HG02588 (cell line): ENCODE data around the gene INSIG2.

Source experiments
- ATAC-seq: cut with Tn5 transposase; IDR thresholded peaks from one replicate; pipeline ENCODE4 v1.9.1; 2021; ENCODE audit warnings: mild to moderate bottlenecking, moderate library complexity; ENCODE audit not compliant: unreplicated experiment

INSIG2 gene

DNA sequence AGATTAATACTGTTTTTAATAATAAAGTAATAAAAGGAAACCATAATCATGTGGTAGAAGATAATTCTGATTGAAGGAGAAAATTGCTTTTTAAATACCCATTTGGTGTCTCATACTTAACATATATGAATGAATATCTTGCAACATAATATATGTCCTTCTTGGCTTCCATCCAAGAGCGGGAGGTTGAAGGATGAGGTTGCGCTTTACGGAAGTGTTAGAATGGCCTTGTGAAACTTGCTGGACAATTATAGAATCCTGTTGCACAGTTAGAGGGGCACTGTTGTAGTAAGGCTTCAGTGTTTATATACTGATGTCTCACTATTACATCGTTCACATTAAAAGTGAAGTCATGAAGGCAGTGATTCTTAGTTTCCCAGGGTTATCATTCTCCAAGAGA lies 9.4 kb downstream of the INSIG2 start:
- no peak for ATAC-seq

DNA sequence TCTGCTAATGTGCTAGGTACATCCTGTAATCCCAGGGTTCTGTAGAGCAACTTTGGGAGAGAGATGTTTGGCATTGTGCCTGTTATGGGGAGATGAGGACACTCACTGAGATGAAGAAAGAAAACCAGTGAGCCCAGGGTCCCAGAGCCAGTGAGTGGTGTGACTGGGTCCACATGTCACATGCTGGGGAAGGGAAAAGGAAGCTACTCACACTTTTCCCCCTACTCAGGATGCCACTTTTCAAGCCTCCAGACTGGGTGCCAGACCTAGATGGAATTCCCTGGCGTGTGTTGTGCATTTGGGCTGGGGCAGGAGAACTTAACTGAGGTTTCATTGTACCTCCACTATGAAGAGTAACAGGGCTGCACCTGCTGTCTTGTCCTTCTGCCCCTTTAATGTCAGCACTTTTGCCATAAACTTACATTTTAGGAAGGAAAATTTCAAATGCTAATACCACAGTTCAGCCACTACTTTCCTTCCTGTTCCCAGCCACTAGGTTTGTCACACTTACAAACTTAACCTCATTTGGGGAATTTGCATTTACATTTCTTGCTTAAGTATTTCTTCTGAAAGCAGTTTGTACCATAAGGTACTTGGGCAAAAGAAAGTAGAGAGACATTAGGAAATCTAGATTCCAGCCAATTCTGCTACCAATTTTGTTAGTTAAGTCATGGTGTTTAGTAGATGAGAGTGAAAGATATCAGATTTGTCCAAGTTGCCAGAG lies 10.2 kb downstream of the INSIG2 start:
- ATAC-seq: no peak

DNA sequence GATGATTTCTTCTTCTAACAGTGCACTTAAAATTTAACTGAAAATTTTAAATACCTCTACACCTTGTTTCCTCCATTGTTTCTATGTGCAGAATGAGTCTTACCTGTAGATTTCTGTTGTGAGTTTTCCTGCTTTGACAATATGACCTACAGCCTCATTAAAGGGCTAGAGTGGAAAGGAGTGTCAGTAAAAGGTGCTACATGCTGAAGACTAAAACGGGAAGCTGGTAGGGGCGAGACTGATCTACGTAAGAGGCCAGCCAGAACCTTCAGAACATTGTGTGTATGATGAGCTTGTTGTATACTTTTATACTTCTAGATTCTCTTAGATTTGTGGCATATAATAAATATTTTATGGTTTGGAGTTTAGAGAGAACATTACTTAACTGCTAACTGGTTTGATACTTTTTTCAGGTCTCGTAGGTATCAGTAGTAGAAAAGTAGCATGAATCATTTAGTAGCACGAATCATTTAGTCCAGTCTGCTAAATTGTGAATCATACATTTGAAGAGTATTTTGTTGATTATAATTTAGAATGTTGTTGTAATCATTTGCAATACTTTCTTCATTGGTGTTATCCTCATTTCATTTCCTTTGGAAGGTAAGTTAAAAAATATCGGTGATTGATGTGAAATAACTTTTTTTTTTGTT lies 14.3 kb downstream of the INSIG2 start:
- no peak for ATAC-seq

DNA sequence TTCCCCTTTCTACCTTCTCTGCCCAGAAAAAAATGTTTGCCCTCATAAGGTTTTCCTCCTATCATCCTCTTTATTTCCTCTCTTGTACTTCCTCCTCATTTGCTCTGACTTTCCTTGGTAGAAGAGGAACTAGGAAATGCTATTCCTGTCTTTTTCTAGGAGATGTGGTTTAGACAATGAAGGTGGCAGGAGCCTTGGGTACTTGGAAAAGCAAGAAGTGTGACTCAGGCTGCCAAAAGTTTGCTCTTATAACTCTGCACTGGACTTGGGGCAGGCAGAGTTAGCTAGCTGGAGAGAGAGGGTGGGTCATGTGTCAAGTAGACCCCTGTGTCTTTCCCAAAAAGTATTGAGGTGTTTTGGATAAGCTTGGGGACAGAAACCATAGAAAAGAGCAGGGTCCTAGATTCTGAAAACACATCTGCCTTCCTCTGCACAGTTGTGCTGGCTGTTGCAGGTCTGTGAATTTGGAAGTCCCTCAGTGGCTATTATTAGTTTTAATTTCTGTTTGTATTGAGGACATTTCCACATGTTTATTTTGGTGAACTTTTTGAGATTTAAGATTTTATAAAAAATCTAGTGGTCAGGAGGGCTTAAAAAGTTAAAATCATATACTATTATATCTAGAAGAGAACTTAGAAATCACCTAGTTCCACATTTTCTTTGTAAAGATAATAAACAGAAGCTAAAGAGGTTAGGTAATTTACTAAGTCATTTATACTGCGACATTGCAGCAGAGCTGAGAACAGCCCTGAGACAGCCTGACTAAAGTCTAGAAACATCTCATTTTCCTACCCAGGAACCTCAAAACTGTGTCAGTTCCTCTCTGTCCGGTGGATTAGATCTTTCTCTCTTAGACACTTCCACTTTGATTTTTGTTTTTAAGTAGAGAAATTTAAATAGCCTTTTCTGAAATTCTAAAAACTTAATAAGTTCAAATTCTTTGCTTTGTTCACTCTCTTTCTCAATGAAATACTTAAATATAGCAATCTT lies 16.0 kb downstream of the INSIG2 start:
- peak; percentile 99 for ATAC-seq

DNA sequence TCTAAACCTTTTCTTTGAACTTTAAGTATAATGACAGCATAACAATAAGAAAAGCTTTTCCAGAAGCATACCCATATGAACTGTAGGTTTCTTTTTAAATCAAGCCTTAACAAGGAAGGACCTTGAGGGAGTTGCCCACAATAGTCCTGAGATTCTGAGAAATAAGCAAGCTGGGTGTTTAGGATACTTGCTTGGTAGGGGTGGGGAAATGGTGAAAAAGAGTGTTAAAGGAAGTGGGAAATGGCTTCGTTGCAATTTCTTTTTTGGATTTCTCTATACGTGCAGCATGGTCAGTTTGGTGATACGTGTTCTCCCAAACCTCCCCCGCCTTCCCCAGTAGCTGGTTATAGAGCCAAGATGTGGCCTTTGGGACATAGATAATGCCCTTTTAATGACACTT lies 17.2 kb downstream of the INSIG2 start:
- ATAC-seq: no peak

DNA sequence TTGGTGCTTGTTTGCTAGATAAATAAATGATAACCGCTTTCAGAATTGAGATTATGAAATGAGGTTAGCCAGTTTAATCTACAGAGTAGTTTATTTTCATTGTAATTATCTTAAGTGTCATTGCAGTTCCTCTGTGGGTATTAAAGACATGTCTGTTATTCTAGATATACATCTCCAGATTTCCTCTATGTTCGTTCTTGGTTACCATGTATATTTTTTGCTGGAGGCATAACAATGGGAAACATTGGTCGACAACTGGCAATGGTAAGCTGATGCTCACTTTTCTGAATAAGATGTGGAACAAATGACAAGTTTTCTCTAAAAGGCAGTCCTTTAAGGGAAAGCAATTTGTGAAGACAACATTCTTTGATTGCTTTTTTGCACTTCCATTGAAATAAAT lies 18.7 kb downstream of the INSIG2 start:
- ATAC-seq: no peak

DNA sequence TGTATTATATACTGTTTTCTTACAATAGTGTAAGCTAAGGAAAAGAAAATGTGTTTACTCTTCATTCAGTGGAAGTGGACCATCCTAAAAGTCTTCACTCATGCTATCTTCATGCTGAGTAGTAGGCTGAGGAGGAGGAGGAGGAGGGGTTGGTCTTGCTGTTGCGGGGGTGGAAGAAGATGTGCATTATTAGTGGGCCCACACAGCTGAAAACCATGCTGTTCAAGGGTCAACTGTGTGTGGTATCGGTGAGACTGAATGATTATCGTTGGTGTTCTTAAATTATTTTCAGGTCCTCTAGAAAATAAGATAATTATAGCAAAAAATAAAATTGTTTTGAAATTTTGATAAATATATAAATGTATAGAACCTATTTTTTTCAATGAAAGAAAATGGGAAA lies 22.0 kb downstream of the INSIG2 start:
- no peak for ATAC-seq

DNA sequence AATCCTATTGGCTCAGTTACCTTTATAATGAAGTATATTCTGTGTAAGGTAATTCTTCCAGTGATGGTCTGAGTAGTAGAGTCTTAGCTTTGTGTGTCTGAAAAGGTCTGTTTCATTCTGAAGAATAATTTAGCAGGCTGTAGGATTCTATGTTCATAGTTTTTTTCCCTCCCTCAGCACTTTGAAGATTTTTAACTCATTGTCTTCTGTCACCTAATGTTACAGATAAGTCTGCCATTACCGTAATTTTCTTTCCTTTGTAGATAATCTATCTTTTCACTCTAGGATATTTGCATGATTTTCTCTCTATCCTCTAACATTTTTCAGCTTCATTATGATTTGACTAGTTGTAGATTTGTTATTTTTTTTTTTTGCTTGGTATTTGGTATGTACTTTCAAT lies 22.7 kb downstream of the INSIG2 start:
- no peak for ATAC-seq

DNA sequence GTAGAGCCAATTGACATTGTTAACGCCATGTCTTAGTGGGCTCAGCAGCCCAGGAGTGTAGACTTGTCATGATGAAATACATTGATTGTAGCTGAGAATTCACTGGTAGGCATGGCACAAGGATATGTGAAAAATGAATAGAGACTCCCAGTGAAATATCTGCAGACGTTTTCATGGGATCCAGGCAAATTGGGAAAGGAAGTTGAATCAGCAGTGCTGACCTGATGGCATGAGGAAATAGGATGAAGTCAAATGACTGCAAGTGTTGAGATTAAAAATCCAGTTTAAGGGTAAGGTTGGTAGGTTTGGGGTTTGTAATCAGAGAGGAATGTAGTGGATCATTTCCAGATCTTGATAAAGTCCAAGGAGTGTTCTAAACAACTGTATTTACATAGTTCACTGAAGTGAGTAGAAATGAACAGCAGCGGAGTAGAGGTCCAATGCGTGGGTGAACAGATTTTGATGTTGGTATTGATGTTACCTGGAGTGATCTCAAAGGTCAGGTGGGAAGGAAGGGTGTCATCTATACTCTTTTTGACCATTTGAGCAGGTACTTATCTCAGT lies 24.6 kb downstream of the INSIG2 start:
- no peak for ATAC-seq

DNA sequence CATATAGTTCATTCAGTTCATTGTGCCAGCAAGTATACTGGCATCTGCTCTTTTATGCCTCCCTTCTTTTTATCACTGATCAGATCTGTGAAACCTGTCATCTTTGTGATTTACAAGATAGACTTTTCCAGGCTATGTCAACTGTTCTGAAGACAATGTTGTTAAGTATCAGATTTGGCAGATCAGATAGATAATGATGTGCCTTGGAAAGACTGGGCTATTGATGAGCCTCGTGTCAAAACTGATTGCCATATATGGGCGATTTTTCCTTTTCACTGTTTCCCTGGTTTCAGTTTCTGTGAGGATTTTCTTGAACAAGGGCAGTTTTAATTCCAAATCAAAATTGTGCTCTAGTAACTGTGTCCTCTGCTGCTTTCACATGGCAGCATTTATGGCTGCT lies 26.6 kb downstream of the INSIG2 start:
- no peak for ATAC-seq

DNA sequence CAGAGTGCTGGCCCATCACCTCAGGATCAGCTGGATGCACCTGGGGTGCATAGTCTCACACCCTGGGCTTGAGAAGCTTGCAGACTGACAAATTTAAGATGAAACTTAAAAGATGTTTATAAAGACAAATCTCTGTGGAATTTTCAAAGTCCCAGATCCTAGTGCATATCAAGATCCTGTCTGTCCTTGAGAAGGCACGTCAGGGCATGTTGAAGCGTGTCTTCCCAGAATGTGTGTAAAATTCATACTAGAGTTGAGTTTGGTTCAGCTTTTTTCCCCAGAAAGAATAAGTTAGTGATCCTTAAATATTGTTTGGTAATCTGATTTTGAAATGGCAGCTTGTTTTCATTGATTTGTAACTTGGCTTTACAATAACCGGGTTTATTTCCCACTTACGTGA lies 27.5 kb downstream of the INSIG2 start:
- no peak for ATAC-seq

DNA sequence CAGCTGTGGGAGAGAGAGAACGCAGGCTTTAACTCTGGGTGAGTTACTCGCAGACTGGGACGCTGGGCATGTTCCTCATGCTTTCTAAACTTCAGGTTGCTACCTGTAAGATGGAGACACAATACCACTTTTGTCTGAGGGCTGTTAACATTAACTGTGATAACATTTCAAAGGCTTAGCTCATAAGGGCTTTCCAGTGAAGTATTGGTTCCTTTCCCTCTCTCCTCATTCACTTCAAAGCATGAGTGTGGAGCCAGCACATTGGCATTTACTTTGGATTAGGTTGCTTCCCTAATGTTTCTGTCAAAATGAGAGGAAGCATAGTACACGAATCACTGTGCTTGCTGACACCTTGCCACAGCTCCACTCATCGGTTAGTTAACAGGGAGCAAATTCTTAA lies 30.2 kb downstream of the INSIG2 start:
- ATAC-seq: no peak

DNA sequence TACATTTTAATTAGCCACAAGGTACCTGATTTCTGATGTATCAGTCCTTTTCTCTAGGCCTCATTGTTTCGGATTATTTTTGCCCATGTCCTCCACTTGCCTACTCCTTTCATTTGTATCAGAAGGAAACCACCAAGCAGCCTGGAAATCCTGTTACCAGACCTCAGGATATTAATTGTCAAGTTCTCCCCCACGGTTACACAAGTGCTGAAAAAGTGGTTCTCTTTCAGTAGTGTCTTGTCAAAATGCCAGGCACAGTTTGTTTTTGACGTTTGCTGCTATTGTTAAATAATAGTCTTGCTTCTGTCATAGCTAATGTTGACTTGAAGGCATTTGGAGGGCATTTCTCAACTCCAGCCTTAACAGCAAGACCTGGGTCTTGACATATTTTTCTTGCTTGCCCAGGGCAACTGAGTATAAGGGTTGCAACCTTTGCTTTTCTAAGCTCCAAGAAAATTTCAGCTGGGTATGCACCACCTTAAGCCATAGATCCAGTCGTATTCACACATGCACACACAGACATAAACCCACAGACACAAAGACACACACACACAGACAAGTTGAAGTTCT lies 31.0 kb downstream of the INSIG2 start:
- ATAC-seq: no peak

DNA sequence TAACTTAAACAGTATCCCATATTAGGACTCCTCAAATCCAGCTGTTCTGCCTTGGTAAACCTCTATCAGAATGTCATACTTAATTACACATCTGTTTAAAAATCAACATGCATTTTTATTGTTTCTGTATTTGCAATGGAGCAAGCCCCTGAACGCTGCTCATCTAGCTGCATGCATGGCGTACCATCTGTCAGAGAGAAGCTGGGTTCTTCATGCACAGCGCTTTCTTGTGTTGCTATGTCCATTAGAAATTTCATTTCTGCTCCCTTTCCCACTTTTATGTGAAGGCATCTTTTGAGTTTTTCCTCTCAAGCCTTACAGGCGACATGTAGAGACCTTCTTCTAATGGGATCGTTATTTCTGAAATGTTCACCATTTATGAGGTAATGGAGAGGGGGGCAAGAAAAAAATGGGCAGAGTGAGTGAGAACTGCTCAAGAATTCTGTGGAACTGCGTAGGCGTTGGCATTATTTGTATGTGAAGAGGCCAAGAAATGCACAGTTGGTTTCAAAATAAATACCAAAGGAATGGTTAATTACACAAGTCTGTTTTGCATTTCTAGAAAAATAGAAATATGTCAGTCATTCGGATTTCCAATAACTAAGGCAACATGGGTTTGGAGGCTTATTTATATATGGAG lies 31.6 kb downstream of the INSIG2 start:
- ATAC-seq: no peak

DNA sequence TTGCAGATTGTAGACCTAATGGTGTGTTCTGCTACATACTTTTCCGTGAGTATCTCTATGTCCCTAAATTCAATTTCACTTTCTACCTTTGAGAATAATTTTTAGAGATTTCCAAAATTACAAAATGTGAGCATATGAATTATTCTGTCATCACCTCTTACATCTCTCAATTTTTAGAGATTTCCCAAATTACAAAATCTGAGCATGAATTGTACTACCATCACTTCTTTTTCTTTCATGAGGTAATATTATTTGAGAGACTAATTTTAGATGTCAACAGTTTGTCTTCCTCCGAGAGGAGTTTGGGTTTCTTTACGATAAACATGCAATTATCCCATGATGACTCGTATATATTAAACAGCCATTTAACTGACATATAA lies 32.1 kb downstream of the INSIG2 start:
- ATAC-seq: no peak

DNA sequence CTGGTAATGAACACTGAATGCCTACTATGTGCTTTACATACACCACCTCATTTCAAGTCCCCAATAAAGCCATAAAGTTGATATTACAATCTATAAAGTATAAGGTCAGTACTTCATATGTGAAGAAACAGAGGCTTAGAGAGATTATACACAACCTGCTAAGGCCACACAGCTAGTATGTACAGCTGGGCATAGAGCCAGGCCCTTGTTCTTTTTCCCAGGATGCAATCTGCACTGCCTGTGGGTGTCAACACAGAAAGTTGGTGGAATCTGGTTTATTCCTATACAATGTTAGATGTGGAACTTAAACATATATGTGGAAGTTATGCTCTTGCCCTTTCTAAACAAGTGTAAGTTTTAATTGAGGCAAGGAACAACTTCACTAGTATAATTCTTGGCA lies 32.8 kb downstream of the INSIG2 start:
- no peak for ATAC-seq

DNA sequence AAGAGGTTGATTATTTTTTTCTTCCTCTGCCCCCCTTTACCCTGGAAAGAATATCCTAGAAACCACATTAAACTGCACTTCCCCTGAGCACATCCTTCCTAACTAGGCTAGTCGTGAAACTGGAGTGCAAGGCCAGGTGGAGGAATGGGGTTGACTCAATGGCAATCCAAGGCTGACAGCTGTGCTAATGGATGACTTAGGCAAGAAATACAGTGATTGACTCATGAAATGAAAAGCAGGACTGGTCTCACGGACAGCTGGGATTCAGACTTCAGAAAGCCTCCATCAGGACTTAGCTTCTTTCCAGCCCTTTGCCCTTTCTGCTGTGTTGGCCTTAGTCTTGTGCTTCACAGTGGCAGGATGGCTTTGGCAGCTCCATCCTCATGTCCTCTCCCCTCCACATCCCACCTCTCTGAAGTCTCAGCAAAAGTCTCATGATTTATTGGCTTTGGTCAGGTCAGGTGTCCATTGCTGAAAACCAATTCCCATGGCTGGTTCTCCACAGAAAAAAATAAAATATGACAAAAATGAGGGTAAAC lies 33.8 kb downstream of the INSIG2 start:
- no peak for ATAC-seq

DNA sequence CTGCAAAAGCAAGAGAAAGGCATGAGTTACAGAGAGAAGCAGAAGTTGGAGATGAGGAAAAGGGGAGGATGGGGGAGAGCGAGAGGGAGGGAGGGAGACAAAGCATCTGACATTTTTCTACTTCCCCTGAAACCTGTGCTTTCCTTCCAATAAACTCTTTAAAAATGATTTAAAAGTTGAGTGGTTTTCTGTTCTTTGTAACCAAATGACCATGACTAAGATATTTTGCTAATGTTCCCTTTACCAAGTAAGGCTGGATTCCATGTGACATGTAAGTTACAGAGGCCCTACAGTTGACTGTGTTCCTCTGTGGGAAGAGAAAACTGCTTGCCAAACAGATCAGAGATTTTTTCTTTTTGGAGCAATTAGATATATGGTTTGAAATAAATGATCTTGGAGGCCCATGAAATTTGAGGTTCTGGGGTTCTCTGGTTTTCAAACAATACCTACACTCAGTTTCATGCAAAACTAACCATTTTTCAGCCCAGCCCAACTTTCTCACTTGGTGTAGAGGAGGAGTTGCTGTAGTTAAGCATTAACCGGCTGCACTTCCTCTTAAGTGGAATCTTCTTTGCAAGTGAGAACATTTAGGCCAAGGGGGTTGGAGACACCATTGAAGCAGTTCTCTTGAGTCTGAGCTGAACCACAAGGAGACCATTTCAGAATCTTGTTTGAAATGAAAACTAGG lies 34.5 kb downstream of the INSIG2 start:
- peak; percentile 92 for ATAC-seq

DNA sequence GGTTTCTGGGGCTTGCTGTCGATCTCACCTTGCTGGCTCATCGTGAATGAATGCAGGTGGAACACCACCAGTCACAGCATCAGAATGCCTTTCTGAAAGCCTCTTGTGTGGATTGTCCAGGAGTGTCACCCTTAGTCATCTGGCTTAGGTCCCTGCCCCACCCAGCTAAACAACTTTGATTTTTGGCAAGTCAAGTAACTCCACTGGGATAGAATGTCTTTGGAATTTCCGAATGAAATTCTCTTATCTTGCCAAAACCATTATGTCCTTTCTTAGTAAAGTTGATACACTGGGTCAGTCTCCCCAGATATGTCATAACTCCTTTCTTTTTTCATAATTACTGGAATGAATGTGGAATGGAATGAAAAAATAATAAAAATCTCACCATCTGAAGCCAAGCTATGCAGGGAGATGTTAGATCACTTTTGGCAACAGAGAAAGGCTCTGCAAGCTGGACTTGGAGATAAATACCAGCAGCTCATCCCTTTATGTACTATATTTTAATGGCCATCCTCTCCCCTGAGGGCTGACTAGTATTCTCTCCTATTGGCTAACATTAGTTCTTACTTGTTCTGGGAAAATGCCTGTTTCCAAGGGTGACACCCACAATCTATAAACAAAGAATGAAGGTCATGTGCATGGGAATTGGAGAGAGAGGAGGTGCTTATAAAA lies 35.4 kb downstream of the INSIG2 start:
- ATAC-seq: no peak
